ENCODE results near the gene UNC13D. TPM values are rescaled to one million over a fixed set of nuclear protein-coding genes. Genes with fewer than 3 reads are reported as not detected.

The UNC13D gene
- polyA plus RNA-seq, 3 donors = 28.4 to 111 (median 53.3) TPM

DNA sequence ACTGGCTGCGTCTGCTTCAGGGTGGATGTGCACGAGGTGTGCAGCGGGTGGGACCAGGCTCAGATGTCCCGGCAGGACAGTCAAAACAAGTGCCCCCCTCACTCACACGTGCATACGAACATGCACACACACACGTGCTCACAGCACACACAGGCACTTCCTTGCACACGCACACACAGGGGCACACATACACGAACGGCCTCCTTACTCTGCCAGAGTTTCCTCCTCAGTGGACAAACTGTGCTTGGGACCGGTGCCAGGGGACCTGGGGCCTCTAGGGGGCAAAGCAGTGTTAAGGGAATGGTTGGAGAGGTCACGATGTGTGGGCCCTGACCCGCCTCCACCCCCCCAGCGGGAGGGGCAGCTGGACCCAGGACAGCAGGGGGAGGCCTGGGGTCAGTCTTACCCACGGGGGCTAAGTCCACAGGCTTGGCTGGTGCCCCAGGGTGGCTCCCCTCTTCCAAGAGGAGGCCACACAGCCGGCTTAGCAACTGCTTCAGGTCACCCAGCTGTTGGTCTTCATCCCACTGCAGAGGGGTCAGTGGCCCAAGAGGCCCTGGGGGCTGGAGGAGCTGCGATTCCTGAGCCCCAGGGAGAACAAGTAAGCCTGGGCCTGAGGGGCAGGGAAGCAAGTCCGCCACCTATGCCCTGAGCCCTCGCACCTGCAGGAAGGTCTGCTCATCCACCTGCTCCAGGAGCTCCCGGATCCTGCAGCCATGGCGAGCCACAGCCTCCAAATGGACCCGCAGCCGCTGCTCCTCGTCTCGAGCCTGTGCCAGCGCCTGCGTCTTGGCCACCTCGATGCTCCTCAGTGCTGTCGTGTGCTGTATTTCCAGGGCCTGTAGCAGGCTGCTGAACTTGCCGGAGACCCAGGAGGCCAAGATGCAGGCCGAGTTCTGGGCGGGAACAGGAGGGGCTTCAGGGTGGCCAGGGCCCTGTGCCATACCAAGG, 47.7 kb upstream of the UNC13D start:
- Histone ChIP-seq H3K9me3 (replicated peaks in 1 of 2; ENCODE audit: control insufficient read depth in 1 of 2, insufficient read depth in 1 of 2, low read length in 2 of 2) (no peaks in the 10 kb centered on the region), H3K4me2 (replicated peaks; ENCODE audit: extremely low read depth, low read length, poor library complexity, severe bottlenecking) (no peak overlapping the region), H4K20me1 (ENCODE audit: insufficient read depth, low read length) (peaks cover 23% of the 10 kb centered on the region), H3K27ac (ENCODE audit: low read depth in 1 of 2, low read length in 2 of 2) (no peak overlapping the region), H3K27me3 (ENCODE audit: control insufficient read depth in 2 of 2, insufficient read depth in 2 of 2, low read length in 2 of 2) (no peaks in the 10 kb centered on the region), H2AFZ (ENCODE audit: insufficient read depth, low read depth, low read length, poor library complexity, severe bottlenecking) (no peak overlapping the region), H3K79me2 (ENCODE audit: insufficient read depth, low read length) (peaks cover 17% of the 10 kb centered on the region), H3K36me3 (replicated peaks in 1 of 2; ENCODE audit: control insufficient read depth in 1 of 2, insufficient read depth in 2 of 2, low read length in 2 of 2) (peaks cover 15 to 34% of the 10 kb centered on the region in 2 donors), H3K4me1 (ENCODE audit: control insufficient read depth in 1 of 2, insufficient read depth in 2 of 2, low read length in 2 of 2) (peaks cover 13 to 16% of the 10 kb centered on the region in 2 donors), H3K9ac (ENCODE audit: insufficient read depth, low read length, poor library complexity, severe bottlenecking) (no peak overlapping the region), H3K4me3 (replicated peaks in 1 of 3; ENCODE audit: low read depth in 2 of 3, low read length in 3 of 3) (no peak overlapping the region)
- 95% methylated on average over 22 of the region's 32 CpGs for WGBS (ENCODE audit: insufficient coverage)
- peaks cover 16 to 31% of the 10 kb centered on the region in 2 donors for H3K36me3 Mint-ChIP-seq
- peaks cover 0 to 2% (median 0%) of the 10 kb centered on the region in 7 donors for H3K9me3 Mint-ChIP-seq
- H3K4me1 Mint-ChIP-seq = peaks cover 17% of the 10 kb centered on the region
- no peak overlapping the region for H3K27ac Mint-ChIP-seq
- TF ChIP-seq, protein P1, sequence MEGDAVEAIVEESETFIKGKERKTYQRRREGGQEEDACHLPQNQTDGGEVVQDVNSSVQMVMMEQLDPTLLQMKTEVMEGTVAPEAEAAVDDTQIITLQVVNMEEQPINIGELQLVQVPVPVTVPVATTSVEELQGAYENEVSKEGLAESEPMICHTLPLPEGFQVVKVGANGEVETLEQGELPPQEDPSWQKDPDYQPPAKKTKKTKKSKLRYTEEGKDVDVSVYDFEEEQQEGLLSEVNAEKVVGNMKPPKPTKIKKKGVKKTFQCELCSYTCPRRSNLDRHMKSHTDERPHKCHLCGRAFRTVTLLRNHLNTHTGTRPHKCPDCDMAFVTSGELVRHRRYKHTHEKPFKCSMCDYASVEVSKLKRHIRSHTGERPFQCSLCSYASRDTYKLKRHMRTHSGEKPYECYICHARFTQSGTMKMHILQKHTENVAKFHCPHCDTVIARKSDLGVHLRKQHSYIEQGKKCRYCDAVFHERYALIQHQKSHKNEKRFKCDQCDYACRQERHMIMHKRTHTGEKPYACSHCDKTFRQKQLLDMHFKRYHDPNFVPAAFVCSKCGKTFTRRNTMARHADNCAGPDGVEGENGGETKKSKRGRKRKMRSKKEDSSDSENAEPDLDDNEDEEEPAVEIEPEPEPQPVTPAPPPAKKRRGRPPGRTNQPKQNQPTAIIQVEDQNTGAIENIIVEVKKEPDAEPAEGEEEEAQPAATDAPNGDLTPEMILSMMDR (IDR thresholded peaks at IDR 0.05) = no peak
- peaks cover 0 to 3% (median 3%) of the 10 kb centered on the region in 3 donors for H3K27me3 Mint-ChIP-seq (ENCODE audit: low read depth in 3 of 3)
- DNase-seq = no peak
- H3K4me3 Mint-ChIP-seq = no peak overlapping the region
- intact Hi-C loops (cut with micrococcal nuclease) = no loop called here

DNA sequence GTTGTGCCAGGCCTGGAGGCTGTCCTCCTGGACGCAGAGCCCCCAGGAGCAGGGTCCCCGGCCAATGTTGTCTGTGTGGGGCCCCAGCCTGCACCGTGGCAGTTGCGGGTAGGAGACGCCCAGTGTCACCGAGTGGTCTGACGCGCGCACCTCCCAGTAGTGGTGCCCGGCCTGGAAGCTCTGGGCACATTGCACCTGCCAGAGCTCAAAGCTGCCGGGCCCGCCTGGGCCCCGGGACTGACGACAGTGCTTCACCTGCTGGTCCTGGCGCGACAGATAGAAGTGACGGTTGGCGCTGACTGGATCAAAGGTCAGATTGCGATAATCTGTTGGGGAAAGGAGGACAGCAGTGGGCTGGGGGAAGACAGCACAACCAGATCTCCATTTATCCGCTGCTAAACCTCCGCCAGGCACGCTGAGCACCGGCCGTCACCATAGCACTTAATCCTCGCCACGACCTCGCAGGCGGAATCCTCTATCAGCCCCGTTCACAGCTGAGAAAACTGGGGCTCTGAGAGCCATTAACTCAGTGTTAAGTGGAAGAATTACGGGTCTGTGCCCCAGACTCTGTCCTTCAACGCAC, 46.9 kb upstream of the UNC13D start:
- no peak overlapping the region for H3K4me2 ChIP-seq (replicated peaks; ENCODE audit: extremely low read depth, low read length, poor library complexity, severe bottlenecking)
- TF ChIP-seq, protein P1 (IDR thresholded peaks at IDR 0.05) = no peak
- H2AFZ ChIP-seq (ENCODE audit: insufficient read depth, low read depth, low read length, poor library complexity, severe bottlenecking) = no peak overlapping the region
- no peaks in the 10 kb centered on the region for H3K27me3 ChIP-seq (ENCODE audit: control insufficient read depth in 2 of 2, insufficient read depth in 2 of 2, low read length in 2 of 2)
- 96% methylated on average over 30 of the region's 31 CpGs for WGBS (ENCODE audit: insufficient coverage)
- no peak overlapping the region for H3K9ac ChIP-seq (ENCODE audit: insufficient read depth, low read length, poor library complexity, severe bottlenecking)
- H3K4me1 ChIP-seq (ENCODE audit: control insufficient read depth in 1 of 2, insufficient read depth in 2 of 2, low read length in 2 of 2) = peaks cover 13 to 14% of the 10 kb centered on the region in 2 donors
- H3K36me3 ChIP-seq (replicated peaks in 1 of 2; ENCODE audit: control insufficient read depth in 1 of 2, insufficient read depth in 2 of 2, low read length in 2 of 2) = peaks cover 15 to 34% of the 10 kb centered on the region in 2 donors
- intact Hi-C loops (cut with micrococcal nuclease) = no loop called here
- H3K27ac ChIP-seq (ENCODE audit: low read depth in 1 of 2, low read length in 2 of 2) = no peak overlapping the region
- Mint-ChIP-seq H3K4me1 (peaks cover 17% of the 10 kb centered on the region), H3K4me3 (no peak overlapping the region), H3K27ac (no peak overlapping the region), H3K27me3 (ENCODE audit: low read depth in 3 of 3) (peaks cover 0 to 3% (median 3%) of the 10 kb centered on the region in 3 donors), H3K36me3 (peaks cover 16 to 31% of the 10 kb centered on the region in 2 donors), H3K9me3 (peaks cover 0 to under 1% (median 0%) of the 10 kb centered on the region in 7 donors)
- no peak overlapping the region for H3K4me3 ChIP-seq (replicated peaks in 1 of 3; ENCODE audit: low read depth in 2 of 3, low read length in 3 of 3)
- DNase-seq = no peak
- H3K79me2 ChIP-seq (ENCODE audit: insufficient read depth, low read length) = peaks cover 17% of the 10 kb centered on the region
- H3K9me3 ChIP-seq (replicated peaks in 1 of 2; ENCODE audit: control insufficient read depth in 1 of 2, insufficient read depth in 1 of 2, low read length in 2 of 2) = no peaks in the 10 kb centered on the region
- H4K20me1 ChIP-seq (ENCODE audit: insufficient read depth, low read length) = peaks cover 23% of the 10 kb centered on the region
